ENCODE results near the gene RSPO3. TPM values are rescaled to one million over a fixed set of nuclear protein-coding genes. Genes with fewer than 3 reads are reported as not detected.

The RSPO3 gene
- total RNA-seq, 1 experiment from 2014 or later = not detected

- intact Hi-C loops (cut with micrococcal nuclease; ENCODE audit: unreplicated experiment) = no loop called here
- H3K27ac Mint-ChIP-seq (ENCODE audit: unreplicated experiment) = no peak overlapping the region
- no peak overlapping the region for H3K4me3 Mint-ChIP-seq (ENCODE audit: low read depth, unreplicated experiment)
- no peaks in the 10 kb centered on the region for H3K9me3 Mint-ChIP-seq (ENCODE audit: low read depth, unreplicated experiment)
- no TSS peak for BruUV-seq (replicated peaks)
- H3K27me3 Mint-ChIP-seq (ENCODE audit: unreplicated experiment) = no peaks in the 10 kb centered on the region
- CTCF ChIA-PET = interaction anchor here (0.8 kb wide), 1 partner anchor 81 kb away, joined by 3 read pairs; the partner anchor contains the start of gene RNF146
- TF ChIP-seq, protein P1, sequence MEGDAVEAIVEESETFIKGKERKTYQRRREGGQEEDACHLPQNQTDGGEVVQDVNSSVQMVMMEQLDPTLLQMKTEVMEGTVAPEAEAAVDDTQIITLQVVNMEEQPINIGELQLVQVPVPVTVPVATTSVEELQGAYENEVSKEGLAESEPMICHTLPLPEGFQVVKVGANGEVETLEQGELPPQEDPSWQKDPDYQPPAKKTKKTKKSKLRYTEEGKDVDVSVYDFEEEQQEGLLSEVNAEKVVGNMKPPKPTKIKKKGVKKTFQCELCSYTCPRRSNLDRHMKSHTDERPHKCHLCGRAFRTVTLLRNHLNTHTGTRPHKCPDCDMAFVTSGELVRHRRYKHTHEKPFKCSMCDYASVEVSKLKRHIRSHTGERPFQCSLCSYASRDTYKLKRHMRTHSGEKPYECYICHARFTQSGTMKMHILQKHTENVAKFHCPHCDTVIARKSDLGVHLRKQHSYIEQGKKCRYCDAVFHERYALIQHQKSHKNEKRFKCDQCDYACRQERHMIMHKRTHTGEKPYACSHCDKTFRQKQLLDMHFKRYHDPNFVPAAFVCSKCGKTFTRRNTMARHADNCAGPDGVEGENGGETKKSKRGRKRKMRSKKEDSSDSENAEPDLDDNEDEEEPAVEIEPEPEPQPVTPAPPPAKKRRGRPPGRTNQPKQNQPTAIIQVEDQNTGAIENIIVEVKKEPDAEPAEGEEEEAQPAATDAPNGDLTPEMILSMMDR (IDR thresholded peaks at IDR 0.05; ENCODE audit: unreplicated experiment) = no peak
- DNase-seq = no peak
- H3K4me1 Mint-ChIP-seq (ENCODE audit: low read depth, unreplicated experiment) = no peaks in the 10 kb centered on the region
- H3K36me3 Mint-ChIP-seq (ENCODE audit: insufficient read depth, unreplicated experiment) = no peaks in the 10 kb centered on the region
Observed at GRCh38 chr6:127185437-127185995, 67.0 kb downstream of the RSPO3 start.

GRCh38 chr6:127186889-127187288 lies 68.4 kb downstream of the RSPO3 start:
- H3K4me3 Mint-ChIP-seq (ENCODE audit: low read depth, unreplicated experiment) = no peak overlapping the region
- BruUV-seq (replicated peaks) = no TSS peak
- no peak overlapping the region for H3K27ac Mint-ChIP-seq (ENCODE audit: unreplicated experiment)
- no peaks in the 10 kb centered on the region for H3K36me3 Mint-ChIP-seq (ENCODE audit: insufficient read depth, unreplicated experiment)
- CTCF ChIA-PET = interaction anchor here (0.7 to 2.0 kb wide), 2 partner anchors 17 to 80 kb away, joined by 3 to 13 read pairs; partner anchors contain the start of gene RNF146
- DNase-seq = peak; percentile 66
- intact Hi-C loops (cut with micrococcal nuclease; ENCODE audit: unreplicated experiment) = loop anchor here (1.0 kb wide), 1 partner anchor 78 kb away; no protein-coding TSS in a partner anchor
- H3K27me3 Mint-ChIP-seq (ENCODE audit: unreplicated experiment) = no peaks in the 10 kb centered on the region
- no peaks in the 10 kb centered on the region for H3K4me1 Mint-ChIP-seq (ENCODE audit: low read depth, unreplicated experiment)
- TF ChIP-seq, protein P1 (IDR thresholded peaks at IDR 0.05; ENCODE audit: unreplicated experiment) = peak; percentile 36
- H3K9me3 Mint-ChIP-seq (ENCODE audit: low read depth, unreplicated experiment) = no peaks in the 10 kb centered on the region

DNA sequence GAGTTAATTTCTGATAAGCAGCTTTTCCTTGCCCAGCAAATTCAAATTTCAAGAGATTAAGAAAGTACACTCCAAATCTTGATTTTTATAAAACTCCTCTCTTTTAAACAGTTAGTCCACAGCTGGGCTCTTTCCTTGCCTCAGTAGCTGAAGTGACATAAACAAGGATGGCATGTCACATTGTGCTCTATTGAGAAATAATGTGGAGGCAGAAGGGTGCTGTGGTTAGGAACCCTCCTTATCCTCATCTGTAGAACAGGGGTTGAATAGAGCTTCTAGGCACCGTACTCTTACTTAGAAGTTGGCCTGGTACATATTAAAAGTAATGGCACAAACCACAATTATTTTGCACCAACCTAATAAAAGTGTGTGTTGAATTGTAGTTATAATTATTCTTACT lies 70.3 kb downstream of the RSPO3 start:
- no TSS peak for BruUV-seq (replicated peaks)
- DNase-seq = no peak
- H3K36me3 Mint-ChIP-seq (ENCODE audit: insufficient read depth, unreplicated experiment) = no peaks in the 10 kb centered on the region
- no peaks in the 10 kb centered on the region for H3K9me3 Mint-ChIP-seq (ENCODE audit: low read depth, unreplicated experiment)
- TF ChIP-seq, protein P1 (IDR thresholded peaks at IDR 0.05; ENCODE audit: unreplicated experiment) = no peak
- H3K27ac Mint-ChIP-seq (ENCODE audit: unreplicated experiment) = no peak overlapping the region
- CTCF ChIA-PET = no interaction called here
- intact Hi-C loops (cut with micrococcal nuclease; ENCODE audit: unreplicated experiment) = no loop called here
- H3K4me1 Mint-ChIP-seq (ENCODE audit: low read depth, unreplicated experiment) = no peaks in the 10 kb centered on the region
- H3K4me3 Mint-ChIP-seq (ENCODE audit: low read depth, unreplicated experiment) = no peak overlapping the region
- no peaks in the 10 kb centered on the region for H3K27me3 Mint-ChIP-seq (ENCODE audit: unreplicated experiment)

DNA sequence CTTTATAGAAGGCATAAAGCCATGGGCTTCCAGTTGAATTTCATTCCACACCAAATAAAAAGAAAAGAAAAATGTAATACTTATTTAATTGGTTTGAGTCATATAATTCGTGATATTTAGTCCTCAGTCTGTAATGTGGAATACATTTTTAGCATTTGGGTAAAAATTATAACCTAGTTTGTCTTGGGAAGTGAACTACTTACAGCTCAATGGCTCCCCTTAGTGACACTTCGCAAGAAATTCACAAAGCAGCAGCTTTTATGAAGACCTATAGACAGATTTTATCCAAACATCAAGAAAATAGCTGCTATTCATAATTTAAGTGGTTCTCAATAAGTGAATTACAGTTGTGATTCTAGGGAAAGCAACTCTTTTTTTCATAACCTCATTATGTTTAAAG lies 72.1 kb downstream of the RSPO3 start:
- CTCF ChIA-PET = interaction anchor here (0.6 to 1.4 kb wide), 3 partner anchors 76 to 945 kb away, joined by 3 to 18 read pairs (median 3); partner anchors contain the start of gene RNF146
- Mint-ChIP-seq H3K4me1 (ENCODE audit: low read depth, unreplicated experiment) (no peaks in the 10 kb centered on the region), H3K9me3 (ENCODE audit: low read depth, unreplicated experiment) (no peaks in the 10 kb centered on the region), H3K27me3 (ENCODE audit: unreplicated experiment) (no peaks in the 10 kb centered on the region), H3K27ac (ENCODE audit: unreplicated experiment) (no peak overlapping the region), H3K36me3 (ENCODE audit: insufficient read depth, unreplicated experiment) (no peaks in the 10 kb centered on the region), H3K4me3 (ENCODE audit: low read depth, unreplicated experiment) (no peak overlapping the region)
- TF ChIP-seq, protein P1 (IDR thresholded peaks at IDR 0.05; ENCODE audit: unreplicated experiment) = no peak
- intact Hi-C loops (cut with micrococcal nuclease; ENCODE audit: unreplicated experiment) = no loop called here
- BruUV-seq (replicated peaks) = no TSS peak
- DNase-seq = no peak

Measured in Calu3 (cell line).